Measurements from ENCODE around the gene TMPO.
A peak's percentile ranks its signal among the peaks of the same experiment; 100 is the strongest.
"Not testable (repeated sequence)": the region's sequence is repeated elsewhere in the genome, so short reads cannot be mapped to it uniquely, and the experiment has no call there.

The TMPO gene

GRCh38 chr12:98579835-98580234 is 64.4 kb downstream of the TMPO start:
- no peak overlapping the region for H3K4me3 Mint-ChIP-seq

GRCh38 chr12:98580695-98581094 is 65.3 kb downstream of the TMPO start:
- no peaks in the 10 kb centered on the region for H3K27me3 Mint-ChIP-seq
- peaks cover 5% of the 10 kb centered on the region for H3K36me3 Mint-ChIP-seq
- no peak overlapping the region for H3K4me3 Mint-ChIP-seq
- no peak overlapping the region for H3K27ac Mint-ChIP-seq
- peaks cover 2% of the 10 kb centered on the region for H3K9me3 Mint-ChIP-seq
- H3K4me1 Mint-ChIP-seq = no peaks in the 10 kb centered on the region
- ATAC-seq = no peak

More at GRCh38 chr12:98579835-98580234, 64.4 kb downstream of the TMPO start:
- Mint-ChIP-seq H3K36me3 (peaks cover 5% of the 10 kb centered on the region), H3K27me3 (no peaks in the 10 kb centered on the region), H3K27ac (no peak overlapping the region), H3K9me3 (peaks cover 2% of the 10 kb centered on the region), H3K4me1 (no peaks in the 10 kb centered on the region)
- ATAC-seq = no peak

- Mint-ChIP-seq H3K4me3 (no peak overlapping the region), H3K36me3 (peaks cover 5% of the 10 kb centered on the region), H3K27ac (no peak overlapping the region), H3K9me3 (peaks cover 2% of the 10 kb centered on the region), H3K4me1 (no peaks in the 10 kb centered on the region), H3K27me3 (no peaks in the 10 kb centered on the region)
- ATAC-seq = no peak
These were observed 65.7 kb downstream of the TMPO start for GRCh38 chr12:98581101-98581500.

- Mint-ChIP-seq H3K36me3 (no peaks in the 10 kb centered on the region), H3K27me3 (no peaks in the 10 kb centered on the region), H3K9me3 (no peaks in the 10 kb centered on the region), H3K27ac (no peak overlapping the region), H3K4me1 (no peaks in the 10 kb centered on the region), H3K4me3 (no peak overlapping the region)
- no peak for ATAC-seq
These were observed 66.7 kb downstream of the TMPO start for GRCh38 chr12:98582093-98582492.

- Mint-ChIP-seq H3K27me3 (no peaks in the 10 kb centered on the region), H3K27ac (no peak overlapping the region), H3K9me3 (no peaks in the 10 kb centered on the region), H3K4me1 (no peaks in the 10 kb centered on the region), H3K4me3 (no peak overlapping the region), H3K36me3 (no peaks in the 10 kb centered on the region)
- no peak for ATAC-seq
These were observed 71.7 kb downstream of the TMPO start for GRCh38 chr12:98587084-98587483.

GRCh38 chr12:98591209-98591608 is 75.8 kb downstream of the TMPO start:
- H3K27me3 Mint-ChIP-seq = no peaks in the 10 kb centered on the region
- H3K27ac Mint-ChIP-seq = no peak overlapping the region
- no peak for ATAC-seq
- H3K36me3 Mint-ChIP-seq = peaks cover 15% of the 10 kb centered on the region
- H3K9me3 Mint-ChIP-seq = no peaks in the 10 kb centered on the region
- no peak overlapping the region for H3K4me3 Mint-ChIP-seq
- H3K4me1 Mint-ChIP-seq = peaks cover 19% of the 10 kb centered on the region

- H3K4me3 Mint-ChIP-seq = peak overlapping the region; percentile 87
- H3K27me3 Mint-ChIP-seq = no peaks in the 10 kb centered on the region
- peak; percentile 1 for ATAC-seq
- H3K36me3 Mint-ChIP-seq = peaks cover 21% of the 10 kb centered on the region
- peaks cover 27% of the 10 kb centered on the region for H3K4me1 Mint-ChIP-seq
- no peaks in the 10 kb centered on the region for H3K9me3 Mint-ChIP-seq
- peak overlapping the region; percentile 92 for H3K27ac Mint-ChIP-seq
These were observed 77.5 kb downstream of the TMPO start for GRCh38 chr12:98592825-98593322.

- H3K27ac Mint-ChIP-seq = peak within 1 kb of the TSS; percentile 92
- peak; percentile 100 for ATAC-seq
- peaks cover 21% of the 10 kb centered on the region for H3K36me3 Mint-ChIP-seq
- no peaks in the 10 kb centered on the region for H3K27me3 Mint-ChIP-seq
- H3K9me3 Mint-ChIP-seq = no peaks in the 10 kb centered on the region
- peak within 1 kb of the TSS; percentile 87 for H3K4me3 Mint-ChIP-seq
- peaks cover 27% of the 10 kb centered on the region for H3K4me1 Mint-ChIP-seq
These were observed 78.1 kb downstream of the TMPO start, which contains the start of gene SLC25A3 for GRCh38 chr12:98593351-98594049. TSS of gene SLC25A3 (plus strand) at chr12:98593686. CDS start at chr12:98593979, 293 bp downstream.

GRCh38 chr12:98594050-98594835 is 78.9 kb downstream of the TMPO start:
- Mint-ChIP-seq H3K27me3 (no peaks in the 10 kb centered on the region), H3K4me1 (peaks cover 27% of the 10 kb centered on the region), H3K27ac (peak overlapping the region; percentile 92), H3K4me3 (peak overlapping the region; percentile 87), H3K36me3 (peaks cover 21% of the 10 kb centered on the region), H3K9me3 (no peaks in the 10 kb centered on the region)
- ATAC-seq = peak; percentile 48

GRCh38 chr12:98595243-98595988 is 80.0 kb downstream of the TMPO start:
- H3K27ac Mint-ChIP-seq = peak overlapping the region; percentile 92
- peak overlapping the region; percentile 87 for H3K4me3 Mint-ChIP-seq
- no peaks in the 10 kb centered on the region for H3K27me3 Mint-ChIP-seq
- ATAC-seq = no peak
- peaks cover 27% of the 10 kb centered on the region for H3K4me1 Mint-ChIP-seq
- H3K9me3 Mint-ChIP-seq = no peaks in the 10 kb centered on the region
- H3K36me3 Mint-ChIP-seq = peaks cover 21% of the 10 kb centered on the region

- H3K4me3 Mint-ChIP-seq = not testable (repeated sequence)
- peaks cover 27% of the 10 kb centered on the region for H3K4me1 Mint-ChIP-seq
These were observed 81.9 kb downstream of the TMPO start for GRCh38 chr12:98597313-98597712.

More at GRCh38 chr12:98597313-98597712, 81.9 kb downstream of the TMPO start:
- H3K27ac Mint-ChIP-seq, ATAC-seq, H3K9me3 Mint-ChIP-seq, H3K27me3 Mint-ChIP-seq: not testable (repeated sequence)
- peaks cover 31% of the 10 kb centered on the region for H3K36me3 Mint-ChIP-seq

Data from stimulated activated memory B cell treated with anti-CD40 and anti-IgM and Interleukin-4, amounts not matched to agents 10 μg/mL and 1 μg/mL and 100 μg/mL, for 72 hours (primary cell).